GM10248 (cell line): Measurements from ENCODE around the gene SMPD2.

Experiments used
- CTCF ChIA-PET: fragments of 300-600 bp; sonication (Branson Sonifier 250); formaldehyde crosslinking; extraction: SDS; loops from one replicate; lab custom pipeline; 2021; ENCODE audit warnings: antibody characterized with exemption; lab: Yijun Ruan, JAX
- POLR2A ChIA-PET: fragments of 350-650 bp; sonication (Branson Sonifier 250); formaldehyde crosslinking; extraction: SDS; loops from one replicate; lab custom pipeline; 2020; ENCODE audit warnings: antibody characterized with exemption; lab: Yijun Ruan, JAX
- DNase-seq: peaks from one replicate; pipeline ENCODE4 v3.0.0; 2012; ENCODE audit errors: extremely low spot score
- CTCF ChIP-seq: IDR thresholded peaks from 2 replicates; pipeline ENCODE4 v1.5.1; 2012; ENCODE audit warnings: mild to moderate bottlenecking, low read depth; ENCODE audit errors: extremely low read depth, missing control alignments, control extremely low read depth

The SMPD2 gene

GRCh38 chr6:109443425-109443950, 3.0 kb downstream of the SMPD2 start:
- CTCF ChIA-PET: interaction anchor here (2.6 to 3.3 kb wide), 2 partner anchors 11 to 59 kb away, joined by 13 to 19 read pairs; partner anchors contain the start of gene MICAL1
- TF ChIP-seq CTCF: no peak
- DNase-seq: no peak
- POLR2A ChIA-PET: interaction anchor here (1.6 kb wide), 1 partner anchor 70 kb away, joined by 3 read pairs; no protein-coding TSS in a partner anchor

- CTCF ChIA-PET: interaction anchor here (1.3 to 3.3 kb wide), 5 partner anchors 9 to 257 kb away, joined by 4 to 19 read pairs (median 5); partner anchors contain the start of gene MICAL1
- DNase-seq: no peak
- POLR2A ChIA-PET: interaction anchor here (0.9 to 1.0 kb wide), 2 partner anchors 8 to 9 kb away, joined by 3 to 4 read pairs; no protein-coding TSS in a partner anchor
- no peak for TF ChIP-seq CTCF
These were observed 4.9 kb downstream of the SMPD2 start for GRCh38 chr6:109445382-109445781.

- CTCF ChIA-PET: interaction anchor here (0.7 to 3.3 kb wide), 4 partner anchors 8 to 62 kb away, joined by 3 to 19 read pairs (median 8); partner anchors contain the start of gene MICAL1
- TF ChIP-seq CTCF: no peak
- POLR2A ChIA-PET: interaction anchor here (0.9 kb wide), 1 partner anchor 8 kb away, joined by 3 read pairs; no protein-coding TSS in a partner anchor
- no peak for DNase-seq
These were observed 5.5 kb downstream of the SMPD2 start for GRCh38 chr6:109446072-109446471.

GRCh38 chr6:109446541-109446940, 6.0 kb downstream of the SMPD2 start:
- no peak for DNase-seq
- ChIA-PET POLR2A (interaction anchor here (0.9 kb wide), 1 partner anchor 7 kb away, joined by 3 read pairs; no protein-coding TSS in a partner anchor), CTCF (interaction anchor here (0.6 to 3.3 kb wide), 4 partner anchors 9 to 259 kb away, joined by 3 to 13 read pairs (median 4); partner anchors contain the start of gene MICAL1)
- TF ChIP-seq CTCF: no peak

- POLR2A ChIA-PET: no interaction called here
- DNase-seq: no peak
- no peak for TF ChIP-seq CTCF
- CTCF ChIA-PET: interaction anchor here (0.7 to 1.5 kb wide), 2 partner anchors 8 to 259 kb away, joined by 3 to 4 read pairs; partner anchors contain the start of gene MICAL1
These were observed 6.6 kb downstream of the SMPD2 start for GRCh38 chr6:109447087-109447486.

GRCh38 chr6:109447878-109448555, 7.5 kb downstream of the SMPD2 start:
- TF ChIP-seq CTCF: no peak
- peak; percentile 17 for DNase-seq
- ChIA-PET CTCF (interaction anchor here (1.5 kb wide), 1 partner anchor 260 kb away, joined by 4 read pairs; no protein-coding TSS in a partner anchor), POLR2A (interaction anchor here (0.7 kb wide), 1 partner anchor 23 kb away, joined by 3 read pairs; no protein-coding TSS in a partner anchor)
